Mucosa of rectum (tissue), 2 donors: ENCODE results near the gene ZNF678.
"Not testable (repeated sequence)": the region's sequence is repeated elsewhere in the genome, so short reads cannot be mapped to it uniquely, and the experiment has no call there.

ENCODE experiments used
- H3K27ac ChIP-seq, 2 donors: one replicate each; pipeline ENCODE4 v1.7.0; 2013; ENCODE audit warnings: inconsistent platforms in 2 of 2, low read depth in 2 of 2, low read length in 2 of 2
- H3K27me3 ChIP-seq, 2 donors: one replicate each; pipeline ENCODE4 v1.7.0; 2013; ENCODE audit warnings: low read length in 2 of 2; ENCODE audit not compliant: control insufficient read depth in 2 of 2, insufficient read depth in 2 of 2
- H3K36me3 ChIP-seq, 2 donors: one replicate each; pipeline ENCODE4 v1.7.0; 2013; ENCODE audit warnings: low read length in 2 of 2; ENCODE audit not compliant: control insufficient read depth in 2 of 2, insufficient read depth in 2 of 2
- H3K4me1 ChIP-seq, 2 donors: one replicate each; pipeline ENCODE4 v1.7.0; 2013; ENCODE audit warnings: low read length in 2 of 2, mild to moderate bottlenecking in 1 of 2; ENCODE audit not compliant: control insufficient read depth in 2 of 2, insufficient read depth in 2 of 2
- H3K4me3 ChIP-seq, 2 donors: one replicate each; pipeline ENCODE4 v1.7.0; 2013; ENCODE audit warnings: low read length in 2 of 2
- H3K9ac ChIP-seq, 2 donors: one replicate each; pipeline ENCODE4 v1.7.0; 2013; ENCODE audit warnings: low read length in 2 of 2, low read depth in 1 of 2, mild to moderate bottlenecking in 1 of 2
- H3K9me3 ChIP-seq, 2 donors: one replicate each; pipeline ENCODE4 v1.7.0; 2013; ENCODE audit warnings: low read length in 2 of 2; ENCODE audit not compliant: control insufficient read depth in 2 of 2
- donor health status: healthy.
- donor health status: Normal muscosa, but diverticular disease.

Gene ZNF678

GRCh38 chr1:227567256-227567655 lies 3.9 kb downstream of the ZNF678 start:
- Histone ChIP-seq H3K9me3 (peaks cover 0 to 1% of the 10 kb centered on the region in 2 donors), H3K4me1 (peaks cover 5 to 7% of the 10 kb centered on the region in 2 donors), H3K9ac (no peak overlapping the region), H3K27ac (no peak overlapping the region), H3K4me3 (no peak overlapping the region), H3K36me3 (peaks cover 0 to 2% of the 10 kb centered on the region in 2 donors), H3K27me3 (no peaks in the 10 kb centered on the region)

- peaks cover 5 to 7% of the 10 kb centered on the region in 2 donors for H3K4me1 ChIP-seq
- H3K27ac ChIP-seq, result no peak overlapping the region
- peaks cover 0 to 5% of the 10 kb centered on the region in 2 donors for H3K36me3 ChIP-seq
- H3K27me3 ChIP-seq, result no peaks in the 10 kb centered on the region
- H3K4me3 ChIP-seq, result no peak overlapping the region
- H3K9ac ChIP-seq, result no peak overlapping the region
- peaks cover 0 to 2% of the 10 kb centered on the region in 2 donors for H3K9me3 ChIP-seq
Observed at GRCh38 chr1:227568593-227568992, 5.2 kb downstream of the ZNF678 start.

GRCh38 chr1:227572752-227573151 lies 9.4 kb downstream of the ZNF678 start:
- Histone ChIP-seq H3K27ac (no peak overlapping the region), H3K4me1 (peaks cover 0 to 2% of the 10 kb centered on the region in 2 donors), H3K4me3 (no peak overlapping the region), H3K36me3 (peaks cover 0 to 5% of the 10 kb centered on the region in 2 donors), H3K9ac (no peak overlapping the region), H3K27me3 (no peaks in the 10 kb centered on the region), H3K9me3 (peaks cover 6 to 7% of the 10 kb centered on the region in 2 donors)

- Histone ChIP-seq H3K27ac (no peak overlapping the region), H3K4me3 (no peak overlapping the region), H3K4me1 (no peaks in the 10 kb centered on the region), H3K9ac (no peak overlapping the region), H3K36me3 (peaks cover 0 to 5% of the 10 kb centered on the region in 2 donors), H3K9me3 (peaks cover 7 to 14% of the 10 kb centered on the region in 2 donors), H3K27me3 (no peaks in the 10 kb centered on the region)
Observed at GRCh38 chr1:227574926-227575325, 11.6 kb downstream of the ZNF678 start.

- H3K9ac ChIP-seq, result no peak overlapping the region
- H3K27ac ChIP-seq, result no peak overlapping the region
- H3K4me1 ChIP-seq, result no peaks in the 10 kb centered on the region
- peaks cover 0 to 5% of the 10 kb centered on the region in 2 donors for H3K36me3 ChIP-seq
- H3K27me3 ChIP-seq, result no peaks in the 10 kb centered on the region
- H3K4me3 ChIP-seq, result no peak overlapping the region
- H3K9me3 ChIP-seq, result peaks cover 7 to 16% of the 10 kb centered on the region in 2 donors
Observed at GRCh38 chr1:227576189-227576588, 12.8 kb downstream of the ZNF678 start.

GRCh38 chr1:227577500-227577899 lies 14.1 kb downstream of the ZNF678 start:
- no peaks in the 10 kb centered on the region for H3K4me1 ChIP-seq
- H3K9me3 ChIP-seq, result peaks cover 7 to 14% of the 10 kb centered on the region in 2 donors
- peaks cover 0 to under 1% of the 10 kb centered on the region in 2 donors for H3K36me3 ChIP-seq
- H3K27me3 ChIP-seq, result no peaks in the 10 kb centered on the region
- H3K27ac ChIP-seq, result no peak overlapping the region
- no peak overlapping the region for H3K4me3 ChIP-seq
- H3K9ac ChIP-seq, result no peak overlapping the region

- H3K9me3 ChIP-seq, result peaks cover 6 to 10% of the 10 kb centered on the region in 2 donors
- H3K36me3 ChIP-seq, result no peaks in the 10 kb centered on the region
- no peaks in the 10 kb centered on the region for H3K27me3 ChIP-seq
- H3K9ac ChIP-seq, result no peak overlapping the region
- H3K4me3 ChIP-seq, result no peak overlapping the region
- H3K4me1 ChIP-seq, result no peaks in the 10 kb centered on the region
- no peak overlapping the region for H3K27ac ChIP-seq
Observed at GRCh38 chr1:227583354-227583753, 20.0 kb downstream of the ZNF678 start.

- Histone ChIP-seq H3K4me3 (no peak overlapping the region), H3K9ac (no peak overlapping the region), H3K36me3 (no peaks in the 10 kb centered on the region), H3K4me1 (no peaks in the 10 kb centered on the region), H3K27me3 (no peaks in the 10 kb centered on the region), H3K9me3 (peaks cover 4 to 6% of the 10 kb centered on the region in 2 donors), H3K27ac (no peak overlapping the region)
Observed at GRCh38 chr1:227586733-227587132, 23.4 kb downstream of the ZNF678 start.

- H3K4me1 ChIP-seq, result no peaks in the 10 kb centered on the region
- H3K36me3 ChIP-seq, result peaks cover 0 to 2% of the 10 kb centered on the region in 2 donors
- peaks cover 4 to 6% of the 10 kb centered on the region in 2 donors for H3K9me3 ChIP-seq
- no peak overlapping the region for H3K9ac ChIP-seq
- H3K4me3 ChIP-seq, result no peak overlapping the region
- H3K27me3 ChIP-seq, result no peaks in the 10 kb centered on the region
- no peak overlapping the region for H3K27ac ChIP-seq
Observed at GRCh38 chr1:227587968-227588367, 24.6 kb downstream of the ZNF678 start.

- H3K4me3 ChIP-seq, H3K9ac ChIP-seq, H3K4me1 ChIP-seq, H3K27me3 ChIP-seq, H3K9me3 ChIP-seq, H3K27ac ChIP-seq, H3K36me3 ChIP-seq: not testable (repeated sequence)
Observed at GRCh38 chr1:227588769-227589168, 25.4 kb downstream of the ZNF678 start.

GRCh38 chr1:227589777-227590176 lies 26.4 kb downstream of the ZNF678 start:
- not testable (repeated sequence) for H3K9me3 ChIP-seq, H3K27me3 ChIP-seq, H3K9ac ChIP-seq, H3K36me3 ChIP-seq, H3K27ac ChIP-seq, H3K4me3 ChIP-seq, H3K4me1 ChIP-seq
